CD4-positive, alpha-beta T cell (primary cell): Measurements from ENCODE around the gene ANO10. TPM values are rescaled to one million over a fixed set of nuclear protein-coding genes. Genes with fewer than 3 reads are reported as not detected.

Source experiments
- ATAC-seq: fragments of 200-7000 bp; cut with Tn5 transposase; one replicate; pipeline ENCODE4 v1.10.0; 2022; ENCODE audit warnings: mild to moderate bottlenecking; ENCODE audit not compliant: poor library complexity
- CTCF ChIA-PET: fragments of 350-600 bp; sonication (Branson Sonifier 250); formaldehyde crosslinking; loops from one replicate; lab custom pipeline; 2021; ENCODE audit warnings: antibody characterized with exemption, inconsistent platforms; lab: Charles Lee
- POLR2A ChIA-PET: fragments of 350-600 bp; sonication (Branson Sonifier 250); formaldehyde crosslinking; loops from one replicate; lab custom pipeline; 2021; ENCODE audit warnings: antibody characterized with exemption, inconsistent platforms; lab: Charles Lee
- DNase-seq, 14 experiments: peaks; one replicate each; pipeline ENCODE4 v3.0.0-alpha.2; 2013 to 2020; ENCODE audit warnings: mixed read lengths in 2 of 14
- H3K27ac ChIP-seq, 2 donors: one replicate each; pipeline versions ENCODE4 v1.5.1 to v1.7.0; 2013; ENCODE audit warnings: low read length in 2 of 2, low read depth in 1 of 2, mild to moderate bottlenecking in 1 of 2
- H3K27me3 ChIP-seq, 2 experiments: 1 replicate in 1 of 2; 2 replicates in 1 of 2; pipeline versions ENCODE4 v1.6.1 to v1.7.0; 2013; ENCODE audit warnings: low read length in 2 of 2, control low read depth in 1 of 2, mild to moderate bottlenecking in 1 of 2, moderate library complexity in 1 of 2; ENCODE audit not compliant: insufficient read depth in 2 of 2, control insufficient read depth in 1 of 2
- H3K36me3 ChIP-seq: one replicate; pipeline ENCODE4 v1.6.1; 2013; ENCODE audit warnings: low read length, control low read depth; ENCODE audit not compliant: insufficient read depth
- H3K4me1 ChIP-seq: one replicate; pipeline ENCODE4 v1.6.1; 2013; ENCODE audit warnings: low read length, control low read depth; ENCODE audit not compliant: insufficient read depth
- H3K4me3 ChIP-seq: one replicate; pipeline ENCODE4 v1.5.1; 2013; ENCODE audit warnings: mild to moderate bottlenecking, low read length, moderate library complexity
- H3K9me3 ChIP-seq, 2 experiments: 1 replicate in 1 of 2; 2 replicates in 1 of 2; pipeline versions ENCODE4 v1.6.1 to v1.7.0; 2013; ENCODE audit warnings: low read length in 2 of 2, mild to moderate bottlenecking in 2 of 2, control low read depth in 1 of 2, moderate library complexity in 1 of 2; ENCODE audit not compliant: control insufficient read depth in 1 of 2, insufficient read depth in 1 of 2
- H3K27ac Mint-ChIP-seq: one replicate; pipeline ENCODE4 v1.8.0; 2020; ENCODE audit warnings: mixed read lengths
- H3K27me3 Mint-ChIP-seq: one replicate; pipeline ENCODE4 v1.8.0; 2021; ENCODE audit warnings: mixed read lengths
- H3K36me3 Mint-ChIP-seq: one replicate; pipeline ENCODE4 v1.8.0; 2021; ENCODE audit warnings: low read depth, mixed read lengths
- H3K4me1 Mint-ChIP-seq: one replicate; pipeline ENCODE4 v1.8.0; 2021; ENCODE audit warnings: low read depth, mixed read lengths
- H3K4me3 Mint-ChIP-seq: one replicate; pipeline ENCODE4 v1.8.0; 2020; ENCODE audit warnings: mild to moderate bottlenecking, mixed read lengths
- H3K9me3 Mint-ChIP-seq: one replicate; pipeline ENCODE4 v1.8.0; 2020; ENCODE audit warnings: mixed read lengths
- intact Hi-C, 2 experiments: fragments of 100-400 bp; cut with DNase I in 1 of 2; cut with micrococcal nuclease in 1 of 2; formaldehyde crosslinking; loops; one replicate each; pipeline versions ENCODE4 v1.15.1 to v1.9.0; 2023 to 2025; cut with DNase I, micrococcal nuclease
- total RNA-seq, 174 experiments: library from RNA in 2 of 174; stranded (reverse) in 2 of 174; gene quantifications; one replicate each; pipeline ENCODE4 v1.2.3 and lab custom pipeline; 2021 to 2026
- TF ChIP-seq, protein P1 (sequence below): fragments of 200-600 bp; IDR thresholded peaks from one replicate; pipeline ENCODE4 v1.8.0; 2022; ENCODE audit warnings: antibody characterized with exemption, mild to moderate bottlenecking

ANO10 gene
- total RNA-seq, 2 experiments from 2014 or later: 6.9 to 8.0 TPM

- intact Hi-C loops: no loop called here
- no peak overlapping the region for H3K27ac Mint-ChIP-seq
- POLR2A ChIA-PET: no interaction called here
Observed at GRCh38 chr3:43442872-43443395, 178.9 kb downstream of the ANO10 start.

DNA sequence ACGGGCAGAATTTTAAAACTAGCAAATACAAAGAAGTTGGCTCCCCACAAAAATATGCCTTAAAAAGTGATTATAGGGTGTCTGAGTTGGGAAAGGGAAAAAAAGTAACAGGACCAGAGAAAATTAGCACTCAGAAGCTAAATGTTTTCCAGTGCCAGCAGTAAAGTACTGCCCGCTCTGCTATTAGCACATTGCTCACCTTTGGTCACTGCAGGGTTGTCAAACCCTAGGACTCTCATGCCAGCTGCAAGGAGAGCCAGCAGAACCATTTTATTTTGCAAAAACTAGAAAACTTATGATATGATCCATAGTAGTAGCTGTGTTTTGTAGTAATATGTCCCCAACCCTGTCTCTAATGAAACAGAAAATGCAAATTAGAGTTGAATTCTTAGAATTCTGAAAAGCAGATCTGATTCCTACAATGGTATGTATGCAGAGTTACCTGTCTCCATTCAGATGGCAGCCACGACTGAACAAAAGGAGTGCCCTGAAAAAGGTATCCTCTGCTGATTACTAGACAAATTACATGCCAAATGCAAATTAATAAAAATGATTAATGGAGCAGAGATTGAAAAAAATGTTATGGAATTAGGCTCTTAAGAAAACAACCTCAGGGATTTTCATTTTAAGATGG lies 185.2 kb downstream of the ANO10 start:
- peaks cover 36% of the 10 kb centered on the region for H3K36me3 Mint-ChIP-seq
- Histone ChIP-seq H3K27me3 (no peaks in the 10 kb centered on the region), H3K4me3 (no peak overlapping the region), H3K36me3 (no peaks in the 10 kb centered on the region), H3K27ac (no peak overlapping the region), H3K9me3 (peaks cover 0 to 3% of the 10 kb centered on the region in 2 experiments), H3K4me1 (no peaks in the 10 kb centered on the region)
- H3K27me3 Mint-ChIP-seq: no peaks in the 10 kb centered on the region
- no peak overlapping the region for H3K4me3 Mint-ChIP-seq
- no peak overlapping the region for H3K27ac Mint-ChIP-seq
- TF ChIP-seq, protein P1, sequence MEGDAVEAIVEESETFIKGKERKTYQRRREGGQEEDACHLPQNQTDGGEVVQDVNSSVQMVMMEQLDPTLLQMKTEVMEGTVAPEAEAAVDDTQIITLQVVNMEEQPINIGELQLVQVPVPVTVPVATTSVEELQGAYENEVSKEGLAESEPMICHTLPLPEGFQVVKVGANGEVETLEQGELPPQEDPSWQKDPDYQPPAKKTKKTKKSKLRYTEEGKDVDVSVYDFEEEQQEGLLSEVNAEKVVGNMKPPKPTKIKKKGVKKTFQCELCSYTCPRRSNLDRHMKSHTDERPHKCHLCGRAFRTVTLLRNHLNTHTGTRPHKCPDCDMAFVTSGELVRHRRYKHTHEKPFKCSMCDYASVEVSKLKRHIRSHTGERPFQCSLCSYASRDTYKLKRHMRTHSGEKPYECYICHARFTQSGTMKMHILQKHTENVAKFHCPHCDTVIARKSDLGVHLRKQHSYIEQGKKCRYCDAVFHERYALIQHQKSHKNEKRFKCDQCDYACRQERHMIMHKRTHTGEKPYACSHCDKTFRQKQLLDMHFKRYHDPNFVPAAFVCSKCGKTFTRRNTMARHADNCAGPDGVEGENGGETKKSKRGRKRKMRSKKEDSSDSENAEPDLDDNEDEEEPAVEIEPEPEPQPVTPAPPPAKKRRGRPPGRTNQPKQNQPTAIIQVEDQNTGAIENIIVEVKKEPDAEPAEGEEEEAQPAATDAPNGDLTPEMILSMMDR: no peak
- ATAC-seq (no peak), DNase-seq (no peak)
- POLR2A ChIA-PET: interaction anchor here (0.8 kb wide), 1 partner anchor 54 kb away, joined by 3 read pairs; no protein-coding TSS in a partner anchor
- intact Hi-C loops: no loop called here
- H3K4me1 Mint-ChIP-seq: no peaks in the 10 kb centered on the region
- peaks cover 11% of the 10 kb centered on the region for H3K9me3 Mint-ChIP-seq
- CTCF ChIA-PET: no interaction called here

More at GRCh38 chr3:43442872-43443395, 178.9 kb downstream of the ANO10 start:
- H3K36me3 Mint-ChIP-seq: peaks cover 14% of the 10 kb centered on the region
- Histone ChIP-seq H3K36me3 (no peaks in the 10 kb centered on the region), H3K27me3 (no peaks in the 10 kb centered on the region), H3K27ac (no peak overlapping the region), H3K4me1 (no peaks in the 10 kb centered on the region), H3K4me3 (no peak overlapping the region), H3K9me3 (peaks cover 0 to 3% of the 10 kb centered on the region in 2 experiments)
- no peaks in the 10 kb centered on the region for H3K27me3 Mint-ChIP-seq
- DNase-seq (no peak), ATAC-seq (no peak)
- H3K4me3 Mint-ChIP-seq: no peak overlapping the region
- CTCF ChIA-PET: interaction anchor here (0.7 kb wide), 1 partner anchor 290 kb away, joined by 4 read pairs; no protein-coding TSS in a partner anchor
- TF ChIP-seq, protein P1: no peak
- peaks cover 6% of the 10 kb centered on the region for H3K4me1 Mint-ChIP-seq
- peaks cover 11% of the 10 kb centered on the region for H3K9me3 Mint-ChIP-seq

- CTCF ChIA-PET: no interaction called here
- no peaks in the 10 kb centered on the region for H3K27me3 Mint-ChIP-seq
- TF ChIP-seq, protein P1: no peak
- Histone ChIP-seq H3K4me3 (no peak overlapping the region), H3K27ac (no peak overlapping the region), H3K36me3 (no peaks in the 10 kb centered on the region), H3K4me1 (no peaks in the 10 kb centered on the region), H3K9me3 (peaks cover 0 to 3% of the 10 kb centered on the region in 2 experiments), H3K27me3 (no peaks in the 10 kb centered on the region)
- POLR2A ChIA-PET: interaction anchor here (0.8 kb wide), 1 partner anchor 55 kb away, joined by 3 read pairs; no protein-coding TSS in a partner anchor
- peaks cover 11% of the 10 kb centered on the region for H3K9me3 Mint-ChIP-seq
- no peak overlapping the region for H3K4me3 Mint-ChIP-seq
- H3K27ac Mint-ChIP-seq: no peak overlapping the region
- DNase-seq: no peak
- H3K4me1 Mint-ChIP-seq: no peaks in the 10 kb centered on the region
- intact Hi-C loops: no loop called here
- no peak for ATAC-seq
- H3K36me3 Mint-ChIP-seq: peaks cover 41% of the 10 kb centered on the region
Observed at GRCh38 chr3:43435706-43436105, 186.1 kb downstream of the ANO10 start.
